LNCaP clone FGC (cell line): ENCODE measurements around the gene DHRSX.

Source experiments
- DNase-seq: peaks from one replicate; pipeline ENCODE4 v3.0.0-alpha.2; 2011; ENCODE audit warnings: low read depth
- H3K4me3 ChIP-seq: 2 replicates; pipeline ENCODE4 v1.5.1; 2011; ENCODE audit warnings: mild to moderate bottlenecking, low read depth, low read length, control low read depth
- TF ChIP-seq, protein P1 (sequence below): IDR thresholded peaks from 2 replicates; pipeline ENCODE4 v1.5.1; 2012; ENCODE audit warnings: mild to moderate bottlenecking; ENCODE audit not compliant: control insufficient read depth, insufficient read depth; ENCODE audit errors: extremely low read depth

Gene DHRSX

DNA sequence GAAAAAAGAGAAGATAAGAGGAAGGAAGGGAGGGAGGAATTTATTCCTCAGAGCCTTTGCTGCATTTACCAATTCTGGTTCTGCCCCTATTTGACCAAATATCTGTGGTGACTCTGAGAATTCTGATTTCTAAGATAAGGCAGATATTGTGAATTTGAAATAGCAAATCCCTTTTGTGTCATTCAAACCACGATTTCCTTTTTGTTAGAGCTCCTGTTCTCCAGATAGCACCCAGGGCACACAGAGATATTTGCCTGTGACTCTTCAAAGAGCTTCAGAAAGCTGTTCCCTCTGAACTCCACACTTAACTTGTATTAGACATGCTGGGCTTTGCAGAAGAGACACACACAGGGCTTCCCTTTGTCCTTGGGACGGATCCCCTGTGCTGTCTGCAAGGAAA lies 272.2 kb downstream of the DHRSX start:
- no peak overlapping the region for H3K4me3 ChIP-seq
- TF ChIP-seq, protein P1, sequence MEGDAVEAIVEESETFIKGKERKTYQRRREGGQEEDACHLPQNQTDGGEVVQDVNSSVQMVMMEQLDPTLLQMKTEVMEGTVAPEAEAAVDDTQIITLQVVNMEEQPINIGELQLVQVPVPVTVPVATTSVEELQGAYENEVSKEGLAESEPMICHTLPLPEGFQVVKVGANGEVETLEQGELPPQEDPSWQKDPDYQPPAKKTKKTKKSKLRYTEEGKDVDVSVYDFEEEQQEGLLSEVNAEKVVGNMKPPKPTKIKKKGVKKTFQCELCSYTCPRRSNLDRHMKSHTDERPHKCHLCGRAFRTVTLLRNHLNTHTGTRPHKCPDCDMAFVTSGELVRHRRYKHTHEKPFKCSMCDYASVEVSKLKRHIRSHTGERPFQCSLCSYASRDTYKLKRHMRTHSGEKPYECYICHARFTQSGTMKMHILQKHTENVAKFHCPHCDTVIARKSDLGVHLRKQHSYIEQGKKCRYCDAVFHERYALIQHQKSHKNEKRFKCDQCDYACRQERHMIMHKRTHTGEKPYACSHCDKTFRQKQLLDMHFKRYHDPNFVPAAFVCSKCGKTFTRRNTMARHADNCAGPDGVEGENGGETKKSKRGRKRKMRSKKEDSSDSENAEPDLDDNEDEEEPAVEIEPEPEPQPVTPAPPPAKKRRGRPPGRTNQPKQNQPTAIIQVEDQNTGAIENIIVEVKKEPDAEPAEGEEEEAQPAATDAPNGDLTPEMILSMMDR, result no peak
- DNase-seq, result no peak

DNA sequence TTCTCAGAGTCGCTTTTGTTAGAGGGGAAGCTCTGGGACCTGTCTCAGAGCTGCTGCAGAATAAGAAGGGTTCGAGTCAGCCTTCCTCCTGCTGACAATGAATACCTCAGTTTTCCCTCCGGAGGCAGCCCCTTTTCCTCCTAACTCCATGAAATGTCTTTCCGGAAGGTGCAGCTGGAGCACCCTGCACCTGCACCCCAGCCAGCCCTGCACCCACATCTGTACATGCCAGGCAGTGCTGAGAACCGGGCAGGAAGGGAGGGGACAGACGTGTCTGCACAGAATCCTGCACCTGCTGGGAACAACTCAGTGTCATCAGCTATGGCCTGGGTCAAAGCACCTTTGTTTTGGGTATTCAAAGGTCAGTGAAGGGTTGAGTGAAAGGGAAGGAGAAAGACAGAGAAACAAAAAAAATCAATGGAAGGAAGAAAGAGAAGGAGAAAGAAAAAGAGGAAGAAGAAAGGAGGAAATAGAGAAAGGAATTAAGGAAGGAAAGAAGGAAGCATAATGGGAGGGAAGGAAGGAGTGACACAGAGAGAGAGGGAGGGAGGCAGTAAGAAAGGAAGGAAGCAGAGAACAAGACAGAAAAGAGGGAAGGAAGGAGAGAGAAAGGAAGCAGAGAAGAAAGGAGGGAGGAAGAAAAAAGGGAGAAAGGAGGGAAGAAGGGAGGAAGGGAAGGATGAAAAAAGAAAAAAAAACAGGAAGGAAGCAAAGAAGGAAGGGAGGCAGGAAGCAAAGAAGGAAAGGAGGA lies 273.7 kb downstream of the DHRSX start:
- H3K4me3 ChIP-seq, result no peak overlapping the region
- DNase-seq, result no peak
- TF ChIP-seq, protein P1, result no peak

DNA sequence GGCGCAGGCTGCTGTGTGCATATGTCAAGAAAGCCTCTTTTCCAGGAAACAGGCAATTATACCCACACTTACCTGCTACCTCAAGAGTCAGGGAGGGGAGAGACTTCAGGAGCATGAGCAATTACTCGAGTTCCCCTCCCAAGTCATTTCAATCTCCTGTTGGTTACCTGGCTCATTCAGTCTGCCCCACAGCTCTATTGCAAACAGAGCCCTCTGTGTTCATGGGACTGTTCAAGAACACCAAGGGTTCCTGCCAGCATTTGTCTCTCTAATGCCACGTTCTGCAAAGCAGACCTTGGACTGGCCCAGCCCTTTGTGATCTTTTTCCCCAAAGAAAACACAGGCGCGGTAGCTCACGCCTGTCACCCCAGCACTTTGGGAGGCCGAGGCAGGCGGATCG lies 274.6 kb downstream of the DHRSX start:
- no peak for DNase-seq
- TF ChIP-seq, protein P1, result no peak

DNA sequence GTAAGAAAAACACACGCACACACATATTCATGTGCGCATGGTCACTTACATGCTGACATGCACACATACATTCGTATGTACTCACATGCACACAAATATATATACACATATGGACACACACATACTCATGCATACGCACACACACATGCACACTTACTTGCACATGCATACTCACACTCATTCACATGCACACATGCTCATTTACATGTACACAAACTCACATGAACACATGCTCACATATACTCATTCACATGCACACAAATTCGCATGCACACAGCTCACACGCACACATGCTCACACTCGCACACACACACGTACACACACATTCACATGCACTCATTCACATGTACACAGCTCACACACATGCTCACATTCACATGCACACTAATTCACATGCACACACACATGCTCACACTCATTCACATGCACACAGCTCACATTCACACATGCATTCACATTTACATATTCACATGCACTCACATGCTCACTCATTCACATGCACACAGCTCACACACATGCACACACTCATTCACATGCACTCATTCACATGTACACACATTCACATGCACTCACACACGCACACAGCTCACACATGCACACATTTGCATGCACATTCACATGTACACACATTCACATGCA lies 276.1 kb downstream of the DHRSX start:
- no peak for DNase-seq
- TF ChIP-seq, protein P1, result no peak
- H3K4me3 ChIP-seq, result no peak overlapping the region

More for the DNA sequence above, 274.6 kb downstream of the DHRSX start:
- no peak overlapping the region for H3K4me3 ChIP-seq

DNA sequence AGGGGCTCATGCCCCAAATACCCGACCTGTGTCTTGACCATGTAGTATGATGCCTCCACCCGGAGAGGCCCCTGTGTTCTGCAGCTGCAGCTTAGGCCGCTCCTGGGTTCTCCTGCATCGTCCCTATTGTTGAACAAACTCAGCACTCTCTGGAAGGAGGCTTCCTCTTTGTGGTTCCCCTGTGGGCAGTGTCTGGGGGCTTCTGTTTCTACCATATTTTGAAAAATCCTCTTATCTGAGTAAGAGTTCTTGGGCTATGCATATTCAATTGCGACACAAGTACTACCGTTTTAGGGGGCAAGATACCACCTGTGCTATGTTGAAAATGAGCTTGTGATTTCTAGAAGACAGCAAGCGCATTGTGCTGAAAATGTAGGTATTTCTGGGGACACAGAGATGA lies 276.6 kb downstream of the DHRSX start:
- no peak for DNase-seq
- TF ChIP-seq, protein P1, result no peak
- H3K4me3 ChIP-seq, result no peak overlapping the region

DNA sequence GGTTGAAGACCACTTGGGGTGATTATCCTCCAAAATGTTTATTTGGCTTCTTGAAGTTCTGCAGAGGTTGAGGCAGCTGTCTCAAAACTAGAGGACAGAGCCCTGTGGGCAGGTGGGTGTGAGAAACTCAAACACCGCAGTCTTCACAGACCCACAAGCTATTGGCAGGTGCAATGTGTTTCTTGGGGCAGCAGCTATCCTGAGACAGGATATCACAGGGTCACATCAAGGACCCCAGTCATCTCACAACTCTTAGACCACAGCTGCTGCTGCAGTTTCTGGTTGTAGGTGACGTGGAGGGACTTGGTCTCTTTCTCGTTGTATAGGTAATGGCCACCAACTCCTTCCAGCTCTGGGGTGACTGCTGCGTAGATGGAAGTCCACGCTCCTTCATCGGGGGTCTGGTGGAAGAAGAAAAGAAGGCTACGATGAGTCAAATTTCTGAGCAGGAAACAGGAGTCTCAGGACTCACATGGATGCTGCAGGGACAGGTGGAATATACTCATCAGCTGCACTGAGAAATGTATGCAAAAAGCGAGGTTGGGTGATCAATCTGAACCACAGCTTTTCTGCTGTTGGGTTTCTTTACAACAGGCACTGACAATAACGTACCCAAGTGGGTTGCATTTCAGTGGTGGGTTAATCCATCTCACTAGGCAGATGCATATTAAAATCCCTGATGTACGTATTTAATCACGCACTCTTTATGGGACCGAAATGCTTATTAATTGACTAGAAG lies 279.8 kb downstream of the DHRSX start:
- no peak overlapping the region for H3K4me3 ChIP-seq
- no peak for DNase-seq
- TF ChIP-seq, protein P1, result no peak
